ENCODE results near the gene OR7G3.

Gene OR7G3

GRCh38 chr19:9107375-9107774, 19.4 kb downstream of the OR7G3 start, which contains the start of gene OR7G2:
TSS of gene OR7G2 (minus strand) at chr19:9107475. CDS start at chr19:9103243, 4,232 bp downstream.
- DNase-seq (ENCODE audit: low read depth in 2 of 2): no peak

DNA sequence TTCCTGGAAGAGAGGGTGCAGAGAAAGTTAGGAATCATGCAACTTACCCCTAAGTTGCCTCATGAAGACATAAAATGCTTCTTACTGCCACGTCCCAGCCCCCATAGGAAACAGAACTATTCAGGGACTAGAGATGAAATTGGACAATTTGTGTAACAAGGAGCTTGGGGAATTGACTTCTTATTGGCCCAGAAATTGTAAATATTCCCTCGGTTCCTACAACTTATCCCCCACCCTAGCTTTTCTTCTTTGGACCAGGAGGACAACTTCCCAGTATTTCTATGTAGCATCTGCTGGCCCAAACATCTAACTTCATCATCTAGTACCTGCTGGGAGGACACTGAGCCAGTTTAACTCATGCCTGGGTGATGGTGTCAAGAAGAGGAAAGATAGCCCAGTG, 40.0 kb downstream of the OR7G3 start, which contains the start of gene OR1M1:
TSS of gene OR1M1 (plus strand) at position 301 of the 400 bp plus-strand sequence. CDS start 6,184 bp downstream, outside the sequence.
- no peak for DNase-seq (ENCODE audit: low read depth in 2 of 2)

- no peak for DNase-seq (ENCODE audit: low read depth in 2 of 2)
Observed at GRCh38 chr19:9078651-9079050, 48.1 kb downstream of the OR7G3 start.

- DNase-seq (ENCODE audit: low read depth in 2 of 2): no peak
Observed at GRCh38 chr19:9076901-9077300, 49.8 kb downstream of the OR7G3 start.

Measured in fibroblast of skin of left biceps (primary cell).